Measurements from ENCODE around the gene RND1.

Gene RND1

GRCh38 chr12:48901278-48901677, 35.6 kb upstream of the RND1 start:
- Histone ChIP-seq H3K36me3 (no peaks in the 10 kb centered on the region), H3K4me3 (ENCODE audit: low read depth, low read length) (no peak overlapping the region), H3K9me3 (ENCODE audit: severe bottlenecking) (no peaks in the 10 kb centered on the region), H3K27ac (no peak overlapping the region), H3K27me3 (ENCODE audit: insufficient read depth, low read depth, severe bottlenecking) (no peaks in the 10 kb centered on the region)
- no peak for DNase-seq
- no peak for TF ChIP-seq CTCF (IDR thresholded peaks at IDR 0.05; ENCODE audit: low read depth, low read length)

GRCh38 chr12:48899651-48900050, 34.0 kb upstream of the RND1 start:
- no peak overlapping the region for H3K27ac ChIP-seq
- no peak for TF ChIP-seq CTCF (IDR thresholded peaks at IDR 0.05; ENCODE audit: low read depth, low read length)
- H3K4me3 ChIP-seq (ENCODE audit: low read depth, low read length), result no peak overlapping the region
- H3K9me3 ChIP-seq (ENCODE audit: severe bottlenecking), result no peaks in the 10 kb centered on the region
- no peak for DNase-seq
- no peaks in the 10 kb centered on the region for H3K36me3 ChIP-seq
- H3K27me3 ChIP-seq (ENCODE audit: insufficient read depth, low read depth, severe bottlenecking), result no peaks in the 10 kb centered on the region

GRCh38 chr12:48894271-48894670, 28.6 kb upstream of the RND1 start:
- Histone ChIP-seq H3K4me3 (ENCODE audit: low read depth, low read length) (no peak overlapping the region), H3K27ac (no peak overlapping the region), H3K27me3 (ENCODE audit: insufficient read depth, low read depth, severe bottlenecking) (no peaks in the 10 kb centered on the region), H3K9me3 (ENCODE audit: severe bottlenecking) (no peaks in the 10 kb centered on the region), H3K36me3 (no peaks in the 10 kb centered on the region)
- no peak for DNase-seq
- no peak for TF ChIP-seq CTCF (IDR thresholded peaks at IDR 0.05; ENCODE audit: low read depth, low read length)

- Histone ChIP-seq H3K36me3 (no peaks in the 10 kb centered on the region), H3K4me3 (ENCODE audit: low read depth, low read length) (peak overlapping the region; percentile 22; the same call in 1 of the 2 replicates), H3K27ac (no peak overlapping the region), H3K9me3 (ENCODE audit: severe bottlenecking) (no peaks in the 10 kb centered on the region), H3K27me3 (ENCODE audit: insufficient read depth, low read depth, severe bottlenecking) (no peaks in the 10 kb centered on the region)
- peak; percentile 89 for DNase-seq
- TF ChIP-seq CTCF (IDR thresholded peaks at IDR 0.05; ENCODE audit: low read depth, low read length), result peak; percentile 93
Measured at GRCh38 chr12:48890657-48891418, 25.2 kb upstream of the RND1 start.

GRCh38 chr12:48889679-48890078, 24.0 kb upstream of the RND1 start:
- no peak for TF ChIP-seq CTCF (IDR thresholded peaks at IDR 0.05; ENCODE audit: low read depth, low read length)
- H3K27me3 ChIP-seq (ENCODE audit: insufficient read depth, low read depth, severe bottlenecking), result no peaks in the 10 kb centered on the region
- H3K9me3 ChIP-seq (ENCODE audit: severe bottlenecking), result no peaks in the 10 kb centered on the region
- H3K36me3 ChIP-seq, result no peaks in the 10 kb centered on the region
- DNase-seq, result no peak
- no peak overlapping the region for H3K27ac ChIP-seq
- H3K4me3 ChIP-seq (ENCODE audit: low read depth, low read length), result no peak overlapping the region
